Astrocyte (in vitro differentiated cells and primary cell): Measurements from ENCODE around the gene TMEM266. TPM values are rescaled to one million over a fixed set of nuclear protein-coding genes. Genes with fewer than 3 reads are reported as not detected.

Source experiments
- DNase-seq: peaks from one replicate; pipeline ENCODE4 v3.0.0-alpha.2; 2010; ENCODE audit warnings: low read depth
- FAIRE-seq: peaks from 2 replicates; lab custom pipeline; 2011; peaks lifted over from hg19 to GRCh38; lab: Jason Lieb, UNC
- H2AFZ ChIP-seq: 2 replicates; pipeline ENCODE4 v1.6.0; 2012; ENCODE audit warnings: low read depth, low read length, inconsistent platforms
- H3K27ac ChIP-seq: 2 replicates; pipeline ENCODE4 v1.5.1; 2011; ENCODE audit warnings: low read depth, low read length, inconsistent platforms
- H3K27me3 ChIP-seq: 2 replicates; pipeline ENCODE4 v1.6.0; 2011; ENCODE audit warnings: low read length, inconsistent platforms; ENCODE audit not compliant: insufficient read depth
- H3K36me3 ChIP-seq: 2 replicates; pipeline ENCODE4 v1.5.1; 2011; ENCODE audit warnings: low read length, inconsistent platforms; ENCODE audit not compliant: insufficient read depth
- H3K4me1 ChIP-seq: 2 replicates; pipeline ENCODE4 v1.5.1; 2011; ENCODE audit warnings: low read length, inconsistent platforms; ENCODE audit not compliant: insufficient read depth
- H3K4me2 ChIP-seq: 2 replicates; pipeline ENCODE4 v1.6.0; 2012; ENCODE audit warnings: low read length, inconsistent platforms
- H3K4me3 ChIP-seq: 2 replicates; pipeline ENCODE4 v1.5.1; 2011; ENCODE audit warnings: low read depth, mild to moderate bottlenecking, low read length, inconsistent platforms; ENCODE audit not compliant: insufficient read depth
- H3K79me2 ChIP-seq: 2 replicates; pipeline ENCODE4 v1.6.0; 2012; ENCODE audit warnings: mild to moderate bottlenecking, low read length, inconsistent platforms; ENCODE audit not compliant: insufficient read depth
- H3K9ac ChIP-seq: 2 replicates; pipeline ENCODE4 v1.6.0; 2012; ENCODE audit warnings: mild to moderate bottlenecking, low read length, inconsistent platforms
- H3K9me3 ChIP-seq: 2 replicates; pipeline ENCODE4 v1.5.1; 2012; ENCODE audit warnings: low read depth, mild to moderate bottlenecking, low read length, inconsistent platforms; ENCODE audit not compliant: insufficient read depth
- H4K20me1 ChIP-seq: 2 replicates; pipeline ENCODE4 v1.6.0; 2012; ENCODE audit warnings: low read length, inconsistent platforms; ENCODE audit not compliant: insufficient read depth
- H3K27ac Mint-ChIP-seq: one replicate; pipeline ENCODE4 v1.8.0; 2021; ENCODE audit warnings: mild to moderate bottlenecking, mixed read lengths; ENCODE audit not compliant: unreplicated experiment
- H3K27me3 Mint-ChIP-seq: one replicate; pipeline ENCODE4 v1.8.0; 2021; ENCODE audit warnings: low read depth, mixed read lengths; ENCODE audit not compliant: unreplicated experiment
- H3K36me3 Mint-ChIP-seq: one replicate; pipeline ENCODE4 v1.8.0; 2021; ENCODE audit warnings: low read depth, mixed read lengths; ENCODE audit not compliant: unreplicated experiment
- H3K4me1 Mint-ChIP-seq: one replicate; pipeline ENCODE4 v1.8.0; 2021; ENCODE audit warnings: low read depth, mixed read lengths; ENCODE audit not compliant: unreplicated experiment
- H3K4me3 Mint-ChIP-seq: one replicate; pipeline ENCODE4 v1.8.0; 2021; ENCODE audit warnings: mild to moderate bottlenecking, moderate library complexity, mixed read lengths; ENCODE audit not compliant: unreplicated experiment
- H3K9me3 Mint-ChIP-seq: one replicate; pipeline ENCODE4 v1.8.0; 2021; ENCODE audit warnings: mild to moderate bottlenecking, mixed read lengths; ENCODE audit not compliant: unreplicated experiment
- CTCF ChIP-seq: IDR thresholded peaks from 2 replicates; pipeline ENCODE4 v1.5.1; 2011; ENCODE audit warnings: low read depth, mild to moderate bottlenecking, inconsistent platforms, low read length, moderate library complexity; ENCODE audit not compliant: insufficient read depth
- EZH2 ChIP-seq: IDR thresholded peaks from 2 replicates; pipeline ENCODE4 v1.6.1; 2012; ENCODE audit warnings: mild to moderate bottlenecking, low read length, inconsistent platforms; ENCODE audit not compliant: insufficient read depth
- total RNA-seq: library from RNA; stranded (reverse); gene quantifications from 2 replicates; pipeline ENCODE4 v1.2.1, GENCODE V29; 2021

TMEM266 gene
- total RNA-seq, 1 donor from 2014 or later, result 0.36 TPM

GRCh38 chr15:76191539-76192244 lies 131.9 kb downstream of the TMEM266 start:
- Histone ChIP-seq H3K4me2 (peak overlapping the region; percentile 32), H3K27ac (no peak overlapping the region), H3K9ac (no peak overlapping the region), H3K9me3 (no peaks in the 10 kb centered on the region), H3K36me3 (no peaks in the 10 kb centered on the region), H4K20me1 (no peaks in the 10 kb centered on the region), H3K4me1 (peaks cover 12% of the 10 kb centered on the region), H3K79me2 (no peaks in the 10 kb centered on the region), H3K27me3 (peaks cover 10% of the 10 kb centered on the region), H3K4me3 (no peak overlapping the region), H2AFZ (no peak overlapping the region)
- Mint-ChIP-seq H3K9me3 (peaks cover 2% of the 10 kb centered on the region), H3K27me3 (peaks cover 24% of the 10 kb centered on the region), H3K4me1 (peaks cover 7% of the 10 kb centered on the region), H3K4me3 (no peak overlapping the region), H3K27ac (no peak overlapping the region), H3K36me3 (no peaks in the 10 kb centered on the region)
- FAIRE-seq (no peak), DNase-seq (no peak)
- TF ChIP-seq CTCF (no peak), EZH2 (no peak)

GRCh38 chr15:76192715-76193114 lies 132.9 kb downstream of the TMEM266 start:
- H3K4me1 ChIP-seq, result peaks cover 22% of the 10 kb centered on the region
- H3K4me1 Mint-ChIP-seq, result peaks cover 9% of the 10 kb centered on the region

More at GRCh38 chr15:76192715-76193114, 132.9 kb downstream of the TMEM266 start:
- Mint-ChIP-seq H3K27me3 (peaks cover 24% of the 10 kb centered on the region), H3K27ac (no peak overlapping the region), H3K36me3 (no peaks in the 10 kb centered on the region), H3K9me3 (peaks cover 6% of the 10 kb centered on the region), H3K4me3 (no peak overlapping the region)
- DNase-seq (no peak), FAIRE-seq (no peak)
- H3K27ac ChIP-seq, result no peak overlapping the region
- no peak overlapping the region for H3K4me2 ChIP-seq
- no peak overlapping the region for H3K9ac ChIP-seq
- H3K27me3 ChIP-seq, result peaks cover 10% of the 10 kb centered on the region
- no peaks in the 10 kb centered on the region for H3K9me3 ChIP-seq
- H3K4me3 ChIP-seq, result no peak overlapping the region
- TF ChIP-seq CTCF, result no peak
- TF ChIP-seq EZH2, result no peak
- H3K36me3 ChIP-seq, result no peaks in the 10 kb centered on the region
- no peaks in the 10 kb centered on the region for H3K79me2 ChIP-seq
- no peak overlapping the region for H2AFZ ChIP-seq
- no peaks in the 10 kb centered on the region for H4K20me1 ChIP-seq
